Measurements from ENCODE around the gene PDGFD.

GRCh38 chr11:104127828-104128227, 36.1 kb downstream of the PDGFD start:
- TF ChIP-seq CTCF (IDR thresholded peaks at IDR 0.05) (no peak), POLR2A (IDR thresholded peaks at IDR 0.05) (no peak)

All from thyroid gland (tissue), 4 donors.